ENCODE results near the gene SUMO3. TPM values are rescaled to one million over a fixed set of nuclear protein-coding genes. Genes with fewer than 3 reads are reported as not detected.

The SUMO3 gene
- total and polyA plus RNA-seq, 5 donors, result 53.3 to 87.8 (median 82.2) TPM

DNA sequence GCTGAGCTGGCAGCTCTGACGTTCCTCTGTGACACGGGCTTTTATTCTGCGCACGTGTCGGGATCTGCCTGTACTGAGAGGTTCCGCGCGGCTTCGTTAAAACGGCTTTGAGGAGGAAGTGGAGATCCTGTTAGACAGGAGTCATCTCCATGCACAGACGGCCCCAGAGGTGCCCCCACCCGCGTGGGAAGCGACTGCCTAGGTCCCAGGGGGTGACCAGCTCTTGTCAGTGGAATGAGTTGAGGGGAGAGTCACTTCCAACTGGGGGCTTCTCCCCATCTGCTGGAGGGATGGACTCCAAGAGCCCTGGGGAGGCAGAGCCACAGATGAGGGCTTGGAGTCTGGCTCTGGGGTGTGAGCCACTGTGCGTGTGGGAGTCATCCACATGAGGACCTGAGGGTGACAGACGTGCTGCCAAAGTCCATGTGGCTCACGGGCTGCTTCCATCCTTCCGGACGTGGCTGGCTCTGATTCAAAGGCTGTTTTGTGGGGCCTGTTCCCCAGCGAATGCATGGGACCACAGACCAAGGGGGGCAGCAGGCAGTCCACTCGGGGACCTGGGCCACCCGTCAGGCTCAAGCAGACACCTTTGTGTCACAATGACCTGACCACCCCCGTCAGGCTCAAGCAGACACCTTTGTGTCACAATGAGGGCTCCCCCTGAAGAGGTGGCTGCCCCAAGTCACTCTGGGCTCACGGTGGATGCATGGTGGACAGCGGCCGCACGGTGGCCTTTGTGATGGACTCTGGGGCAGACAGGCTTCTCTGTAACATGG is 28.8 kb upstream of the SUMO3 start:
- ATAC-seq (peak; percentile 46 to 61), DNase-seq (peak in 2 of 3 donors; percentile 72 to 82)
- Histone ChIP-seq H3K27ac (ENCODE audit: low read length) (no peak overlapping the region), H3K4me3 (ENCODE audit: low read length) (no peak overlapping the region), H3K4me1 (ENCODE audit: control insufficient read depth, insufficient read depth, low read length) (peaks cover 7% of the 10 kb centered on the region), H3K27me3 (ENCODE audit: control insufficient read depth, insufficient read depth) (no peaks in the 10 kb centered on the region), H3K9me3 (ENCODE audit: control insufficient read depth, low read length) (no peaks in the 10 kb centered on the region)
- intact Hi-C loops (cut with DNase I), result no loop called here
- 30% methylated on average over 27 of the region's 27 CpGs for WGBS

DNA sequence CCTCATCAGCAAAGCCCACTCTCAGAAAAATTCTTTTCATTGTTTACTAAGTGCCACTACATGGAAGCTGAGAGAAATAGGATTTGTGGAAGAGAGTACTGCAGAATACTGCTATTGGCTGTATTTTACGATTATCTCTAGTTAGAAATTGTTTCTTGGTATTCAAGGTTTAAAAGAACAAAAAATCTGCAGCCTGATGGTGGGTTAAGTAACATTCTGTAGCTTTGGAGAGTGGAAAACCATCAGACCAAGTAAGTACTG is 28.3 kb upstream of the SUMO3 start:
- H3K4me1 ChIP-seq (ENCODE audit: control insufficient read depth, insufficient read depth, low read length), result peaks cover 7% of the 10 kb centered on the region
- intact Hi-C loops (cut with DNase I), result no loop called here
- H3K27me3 ChIP-seq (ENCODE audit: control insufficient read depth, insufficient read depth), result no peaks in the 10 kb centered on the region
- peak overlapping the region; percentile 29 for H3K4me3 ChIP-seq (ENCODE audit: low read length)
- DNase-seq, result no peak
- H3K27ac ChIP-seq (ENCODE audit: low read length), result no peak overlapping the region
- H3K9me3 ChIP-seq (ENCODE audit: control insufficient read depth, low read length), result no peaks in the 10 kb centered on the region
- 26% methylated on average over 1 of the region's 1 CpG for WGBS
- no peak for ATAC-seq

DNA sequence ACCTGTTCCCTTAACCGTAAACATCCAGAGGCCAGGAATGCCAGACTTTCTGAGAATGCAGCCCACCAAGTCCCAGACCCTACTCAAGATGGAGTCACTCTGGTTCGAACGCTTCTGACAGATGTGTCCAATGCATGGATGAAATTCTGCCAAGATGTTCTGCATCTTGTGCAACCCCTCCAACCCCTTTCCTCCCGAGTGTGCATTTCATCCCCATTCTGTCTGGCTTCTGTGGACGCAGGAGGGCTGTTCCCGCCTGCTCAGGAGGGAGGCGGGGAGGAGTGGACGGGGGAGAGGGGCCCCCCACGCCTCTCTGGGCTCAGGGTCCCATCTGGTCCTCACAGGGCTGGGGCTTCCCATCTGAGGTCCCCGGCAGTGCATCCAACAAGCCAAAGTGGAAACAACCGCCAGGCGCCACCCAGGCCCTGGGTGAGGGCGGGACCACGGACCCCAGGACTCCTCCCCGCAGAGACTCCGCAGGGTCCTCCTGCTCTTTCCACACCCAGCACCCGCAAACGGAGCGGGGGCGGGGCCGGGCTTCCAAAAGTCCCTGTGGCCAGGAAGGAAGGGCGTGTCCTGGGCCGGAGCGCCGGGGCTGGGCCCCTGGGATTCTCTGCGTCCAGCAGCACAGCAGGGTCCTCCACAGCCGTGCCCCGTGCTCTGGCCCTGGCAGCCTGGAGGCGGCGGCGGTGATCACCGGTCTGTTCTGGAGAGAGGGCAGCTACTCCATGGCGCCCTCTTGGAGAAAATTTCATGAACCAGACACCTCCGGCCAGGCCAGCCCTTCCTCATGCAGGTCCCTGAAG is 27.8 kb upstream of the SUMO3 start:
- ATAC-seq (peak; percentile 79 to 87), DNase-seq (peak; percentile 85 to 93 (median 92))
- Histone ChIP-seq H3K4me3 (ENCODE audit: low read length) (peak overlapping the region; percentile 29), H3K9me3 (ENCODE audit: control insufficient read depth, low read length) (no peaks in the 10 kb centered on the region), H3K27ac (ENCODE audit: low read length) (no peak overlapping the region), H3K4me1 (ENCODE audit: control insufficient read depth, insufficient read depth, low read length) (peaks cover 7% of the 10 kb centered on the region), H3K27me3 (ENCODE audit: control insufficient read depth, insufficient read depth) (no peaks in the 10 kb centered on the region)
- 6% methylated on average over 34 of the region's 34 CpGs for WGBS
- intact Hi-C loops (cut with DNase I), result no loop called here

- no peak overlapping the region for H3K4me3 ChIP-seq (ENCODE audit: low read length)
- no peak overlapping the region for H3K27ac ChIP-seq (ENCODE audit: low read length)
- intact Hi-C loops (cut with DNase I), result no loop called here
- H3K9me3 ChIP-seq (ENCODE audit: control insufficient read depth, low read length), result no peaks in the 10 kb centered on the region
- H3K27me3 ChIP-seq (ENCODE audit: control insufficient read depth, insufficient read depth), result no peaks in the 10 kb centered on the region
- peaks cover 7% of the 10 kb centered on the region for H3K4me1 ChIP-seq (ENCODE audit: control insufficient read depth, insufficient read depth, low read length)
- ATAC-seq (no peak), DNase-seq (no peak)
- WGBS, result 52% methylated on average over 16 of the region's 16 CpGs
Measured at GRCh38 chr21:44844256-44844655, 26.4 kb upstream of the SUMO3 start.

- Histone ChIP-seq H3K27ac (ENCODE audit: low read length) (no peak overlapping the region), H3K9me3 (ENCODE audit: control insufficient read depth, low read length) (no peaks in the 10 kb centered on the region), H3K27me3 (ENCODE audit: control insufficient read depth, insufficient read depth) (no peaks in the 10 kb centered on the region), H3K4me3 (ENCODE audit: low read length) (no peak overlapping the region), H3K4me1 (ENCODE audit: control insufficient read depth, insufficient read depth, low read length) (peaks cover 7% of the 10 kb centered on the region)
- 80% methylated on average over 23 of the region's 23 CpGs for WGBS
- DNase-seq (no peak), ATAC-seq (no peak)
- intact Hi-C loops (cut with DNase I), result no loop called here
Measured at GRCh38 chr21:44842721-44843445, 25.0 kb upstream of the SUMO3 start.

DNA sequence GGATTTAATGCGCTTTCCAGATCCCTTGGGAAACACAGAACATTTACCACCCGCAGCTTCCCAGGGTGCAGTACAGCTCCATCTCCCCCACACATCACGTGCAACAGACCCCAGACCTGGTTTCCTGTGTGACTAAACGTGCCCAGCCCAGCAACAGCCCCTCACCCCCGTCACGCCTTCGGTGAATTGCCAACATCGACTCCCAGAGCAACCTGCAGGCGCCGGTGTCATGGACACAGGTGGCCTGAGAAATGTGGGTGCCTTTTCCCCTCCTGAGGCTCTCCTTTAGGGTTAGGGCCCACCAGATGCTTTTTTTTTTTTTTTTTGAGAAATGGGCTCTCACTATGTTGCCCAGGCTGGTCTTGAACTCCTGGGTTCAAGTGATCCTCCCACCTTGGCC is 24.2 kb upstream of the SUMO3 start:
- no peak overlapping the region for H3K4me3 ChIP-seq (ENCODE audit: low read length)
- WGBS, result 82% methylated on average over 10 of the region's 10 CpGs
- ATAC-seq (no peak), DNase-seq (no peak)
- intact Hi-C loops (cut with DNase I), result no loop called here
- H3K4me1 ChIP-seq (ENCODE audit: control insufficient read depth, insufficient read depth, low read length), result peaks cover 7% of the 10 kb centered on the region
- H3K27ac ChIP-seq (ENCODE audit: low read length), result no peak overlapping the region
- H3K27me3 ChIP-seq (ENCODE audit: control insufficient read depth, insufficient read depth), result no peaks in the 10 kb centered on the region
- H3K9me3 ChIP-seq (ENCODE audit: control insufficient read depth, low read length), result no peaks in the 10 kb centered on the region

- Histone ChIP-seq H3K27me3 (ENCODE audit: control insufficient read depth, insufficient read depth) (no peaks in the 10 kb centered on the region), H3K27ac (ENCODE audit: low read length) (no peak overlapping the region), H3K9me3 (ENCODE audit: control insufficient read depth, low read length) (no peaks in the 10 kb centered on the region), H3K4me3 (ENCODE audit: low read length) (no peak overlapping the region), H3K4me1 (ENCODE audit: control insufficient read depth, insufficient read depth, low read length) (no peaks in the 10 kb centered on the region)
- no peak for DNase-seq
- intact Hi-C loops (cut with DNase I), result no loop called here
- 77% methylated on average over 11 of the region's 11 CpGs for WGBS
- ATAC-seq, result no peak
Measured at GRCh38 chr21:44840771-44841170, 22.9 kb upstream of the SUMO3 start.

DNA sequence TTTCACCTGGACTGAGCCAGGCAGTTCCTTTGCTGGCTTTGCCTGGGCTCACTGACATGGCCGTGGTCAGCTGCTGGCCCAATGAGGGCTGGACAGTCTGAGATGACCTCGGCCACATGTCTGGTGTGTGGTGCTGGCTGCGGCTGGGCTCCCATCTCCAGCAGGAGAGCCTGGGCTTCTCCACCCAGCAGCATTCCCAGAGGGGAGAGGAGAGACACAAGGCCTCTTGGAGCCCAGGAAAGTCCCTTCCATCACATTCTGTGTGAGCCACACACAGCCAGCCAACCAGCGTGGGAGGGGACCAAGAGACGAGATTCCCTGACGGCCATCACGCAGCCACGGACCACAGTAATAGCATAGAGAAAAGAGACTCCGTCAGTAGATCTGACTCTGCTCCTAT is 21.1 kb upstream of the SUMO3 start:
- Histone ChIP-seq H3K27ac (ENCODE audit: low read length) (no peak overlapping the region), H3K4me3 (ENCODE audit: low read length) (no peak overlapping the region), H3K4me1 (ENCODE audit: control insufficient read depth, insufficient read depth, low read length) (no peaks in the 10 kb centered on the region), H3K9me3 (ENCODE audit: control insufficient read depth, low read length) (no peaks in the 10 kb centered on the region), H3K27me3 (ENCODE audit: control insufficient read depth, insufficient read depth) (no peaks in the 10 kb centered on the region)
- intact Hi-C loops (cut with DNase I), result no loop called here
- no peak for ATAC-seq
- 85% methylated on average over 9 of the region's 9 CpGs for WGBS
- no peak for DNase-seq

DNA sequence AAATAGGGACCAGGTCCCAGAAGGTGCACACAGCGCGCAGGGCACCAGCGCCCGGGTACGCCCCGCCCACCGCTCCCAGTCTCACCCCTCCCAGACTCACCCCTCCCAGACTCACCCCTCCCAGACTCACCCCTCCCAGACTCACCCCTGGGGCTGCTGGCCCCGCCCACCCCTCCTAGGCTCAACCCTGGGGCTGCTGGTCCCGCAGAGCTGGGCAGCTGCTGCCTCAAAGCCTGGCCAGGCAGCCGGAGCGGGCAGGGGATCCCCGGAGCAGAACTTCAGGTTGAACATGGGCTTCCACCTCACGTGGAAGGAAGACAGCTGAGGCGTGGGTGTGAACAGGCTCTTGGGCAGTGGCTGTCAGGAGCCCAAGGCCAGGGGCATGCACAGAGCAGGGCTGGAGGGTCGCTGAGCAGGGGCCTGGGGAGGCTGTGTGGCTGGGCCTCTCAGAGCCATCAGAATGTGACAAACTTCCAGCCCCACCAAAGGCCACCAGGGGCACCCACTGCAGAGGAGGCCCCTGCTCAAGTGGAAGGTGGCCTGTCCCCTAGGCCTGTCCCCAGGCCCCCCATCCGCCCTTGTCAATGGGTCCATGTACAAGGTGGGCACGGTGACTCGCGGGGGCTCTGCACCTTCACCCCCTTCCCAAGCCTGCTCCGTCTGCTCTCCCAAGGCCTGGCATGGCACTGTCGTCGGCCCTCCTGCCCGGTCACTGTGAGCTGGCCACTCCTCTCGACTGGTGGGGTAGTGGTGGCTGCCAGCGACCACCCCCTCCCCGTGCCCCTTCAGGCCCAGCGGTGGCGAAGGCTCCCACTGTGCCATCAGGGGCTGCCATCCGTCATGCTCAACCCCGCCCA is 20.4 kb upstream of the SUMO3 start:
- H3K4me1 ChIP-seq (ENCODE audit: control insufficient read depth, insufficient read depth, low read length), result no peaks in the 10 kb centered on the region
- ATAC-seq (peak; percentile 5 to 6), DNase-seq (no peak)
- WGBS, result 85% methylated on average over 30 of the region's 30 CpGs
- no peak overlapping the region for H3K4me3 ChIP-seq (ENCODE audit: low read length)
- H3K27ac ChIP-seq (ENCODE audit: low read length), result no peak overlapping the region
- H3K9me3 ChIP-seq (ENCODE audit: control insufficient read depth, low read length), result no peaks in the 10 kb centered on the region
- H3K27me3 ChIP-seq (ENCODE audit: control insufficient read depth, insufficient read depth), result no peaks in the 10 kb centered on the region
- intact Hi-C loops (cut with DNase I), result no loop called here

GRCh38 chr21:44837537-44837936 is 19.7 kb upstream of the SUMO3 start:
- intact Hi-C loops (cut with DNase I), result no loop called here
- Histone ChIP-seq H3K4me1 (ENCODE audit: control insufficient read depth, insufficient read depth, low read length) (no peaks in the 10 kb centered on the region), H3K4me3 (ENCODE audit: low read length) (no peak overlapping the region), H3K9me3 (ENCODE audit: control insufficient read depth, low read length) (no peaks in the 10 kb centered on the region), H3K27me3 (ENCODE audit: control insufficient read depth, insufficient read depth) (no peaks in the 10 kb centered on the region), H3K27ac (ENCODE audit: low read length) (no peak overlapping the region)
- WGBS, result 93% methylated on average over 13 of the region's 13 CpGs
- DNase-seq, result no peak
- ATAC-seq, result peak in 1 of 2 donors; percentile 4
